HG03439 (cell line): ENCODE results near the gene OLIG2.

ENCODE experiments used
- ATAC-seq: cut with Tn5 transposase; IDR thresholded peaks from one replicate; pipeline ENCODE4 v1.9.1; 2021; ENCODE audit warnings: mild to moderate bottlenecking, moderate library complexity; ENCODE audit not compliant: unreplicated experiment

Gene OLIG2

DNA sequence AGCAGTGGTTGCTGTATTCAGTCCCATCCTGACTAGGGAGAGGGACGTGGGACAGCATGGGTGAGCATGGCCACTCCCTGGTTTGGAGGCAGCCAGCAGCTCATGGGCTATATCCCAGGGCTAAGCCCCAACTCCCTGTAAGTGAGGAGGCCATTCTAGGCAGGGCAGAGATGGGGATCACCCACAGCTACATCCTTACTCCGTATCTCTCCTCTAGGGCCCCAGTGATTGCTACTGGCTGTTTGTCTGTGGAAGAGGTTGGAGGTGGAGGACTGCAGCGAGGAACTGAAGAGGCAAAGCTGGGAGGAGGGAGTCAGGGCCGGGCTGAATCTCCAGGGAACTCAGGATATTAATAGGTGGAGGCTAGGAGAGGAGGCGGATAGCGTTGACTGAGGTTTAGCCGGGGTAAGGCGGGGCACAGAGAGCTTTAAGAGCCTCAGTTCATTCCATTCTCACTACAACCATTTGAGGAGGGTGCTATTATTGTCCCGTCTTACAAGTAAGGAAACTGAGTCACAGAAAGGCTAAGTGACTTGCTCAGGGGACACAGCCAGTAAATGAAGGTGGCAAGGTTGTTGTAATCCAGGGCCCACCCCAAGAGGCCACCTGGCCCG is 6.8 kb downstream of the OLIG2 start:
- no peak for ATAC-seq

DNA sequence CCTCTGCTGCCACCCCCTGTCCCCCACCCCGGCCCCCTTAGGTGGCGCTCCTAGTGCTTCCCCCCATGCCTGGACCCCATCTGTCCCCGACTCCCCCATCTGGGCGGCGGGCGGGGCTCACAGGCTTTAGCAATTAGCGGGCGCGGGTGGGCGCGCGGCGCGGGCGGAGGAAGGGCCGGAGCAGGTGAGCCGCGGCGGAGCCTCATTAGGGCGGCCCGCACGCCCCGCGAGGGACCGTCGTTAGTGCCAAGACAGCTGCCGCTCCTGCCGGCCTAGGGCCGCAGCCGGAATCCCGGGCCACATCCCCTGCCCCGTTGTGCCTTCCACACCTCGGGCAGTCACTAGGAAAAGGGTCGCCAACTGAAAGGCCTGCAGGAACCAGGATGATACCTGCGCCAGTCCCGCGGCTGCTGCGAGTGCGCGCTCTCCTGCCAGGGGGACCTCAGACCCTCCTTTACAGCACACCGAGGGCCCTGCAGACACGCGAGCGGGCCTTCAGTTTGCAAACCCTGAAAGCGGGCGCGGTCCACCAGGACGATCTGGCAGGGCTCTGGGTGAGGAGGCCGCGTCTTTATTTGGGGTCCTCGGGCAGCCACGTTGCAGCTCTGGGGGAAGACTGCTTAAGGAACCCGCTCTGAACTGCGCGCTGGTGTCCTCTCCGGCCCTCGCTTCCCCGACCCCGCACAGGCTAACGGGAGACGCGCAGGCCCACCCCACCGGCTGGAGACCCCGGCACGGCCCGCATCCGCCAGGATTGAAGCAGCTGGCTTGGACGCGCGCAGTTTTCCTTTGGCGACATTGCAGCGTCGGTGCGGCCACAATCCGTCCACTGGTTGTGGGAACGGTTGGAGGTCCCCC is 7.6 kb downstream of the OLIG2 start:
- no peak for ATAC-seq

DNA sequence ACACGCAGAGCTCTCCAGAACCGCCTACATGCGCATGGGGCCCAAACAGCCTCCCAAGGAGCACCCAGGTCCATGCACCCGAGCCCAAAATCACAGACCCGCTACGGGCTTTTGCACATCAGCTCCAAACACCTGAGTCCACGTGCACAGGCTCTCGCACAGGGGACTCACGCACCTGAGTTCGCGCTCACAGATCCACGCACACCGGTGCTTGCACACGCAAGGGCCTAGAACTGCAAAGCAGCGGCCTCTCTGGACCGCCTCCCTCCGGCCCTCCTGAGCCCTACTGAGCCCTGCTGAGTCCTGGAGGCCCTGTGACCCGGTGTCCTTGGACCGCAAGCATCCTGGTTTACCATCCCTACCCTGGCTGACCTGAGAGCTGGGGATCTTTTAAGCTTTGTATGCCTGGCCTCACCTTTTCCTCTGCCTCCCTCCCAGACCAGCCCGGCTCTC is 8.3 kb downstream of the OLIG2 start:
- ATAC-seq, result no peak

DNA sequence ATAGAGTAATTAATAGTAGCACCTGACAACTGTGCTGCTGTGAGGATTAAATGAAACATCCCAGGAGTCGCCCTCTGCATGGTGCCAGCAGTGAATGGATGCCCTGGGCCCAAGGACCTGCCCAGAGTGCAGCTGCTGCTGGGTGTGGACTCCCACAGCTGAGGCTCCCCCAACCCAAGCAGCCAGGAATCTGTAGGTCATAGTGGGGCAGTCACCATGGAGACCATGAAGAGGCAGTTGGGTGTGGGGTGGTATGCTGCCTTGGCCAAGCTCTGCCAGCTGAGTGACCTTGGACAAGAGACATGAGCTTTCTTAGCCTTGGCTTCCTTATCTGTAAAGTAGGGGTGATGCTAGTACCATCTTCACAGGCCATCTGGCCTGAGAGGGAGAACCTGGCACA is 9.4 kb downstream of the OLIG2 start:
- ATAC-seq, result no peak

DNA sequence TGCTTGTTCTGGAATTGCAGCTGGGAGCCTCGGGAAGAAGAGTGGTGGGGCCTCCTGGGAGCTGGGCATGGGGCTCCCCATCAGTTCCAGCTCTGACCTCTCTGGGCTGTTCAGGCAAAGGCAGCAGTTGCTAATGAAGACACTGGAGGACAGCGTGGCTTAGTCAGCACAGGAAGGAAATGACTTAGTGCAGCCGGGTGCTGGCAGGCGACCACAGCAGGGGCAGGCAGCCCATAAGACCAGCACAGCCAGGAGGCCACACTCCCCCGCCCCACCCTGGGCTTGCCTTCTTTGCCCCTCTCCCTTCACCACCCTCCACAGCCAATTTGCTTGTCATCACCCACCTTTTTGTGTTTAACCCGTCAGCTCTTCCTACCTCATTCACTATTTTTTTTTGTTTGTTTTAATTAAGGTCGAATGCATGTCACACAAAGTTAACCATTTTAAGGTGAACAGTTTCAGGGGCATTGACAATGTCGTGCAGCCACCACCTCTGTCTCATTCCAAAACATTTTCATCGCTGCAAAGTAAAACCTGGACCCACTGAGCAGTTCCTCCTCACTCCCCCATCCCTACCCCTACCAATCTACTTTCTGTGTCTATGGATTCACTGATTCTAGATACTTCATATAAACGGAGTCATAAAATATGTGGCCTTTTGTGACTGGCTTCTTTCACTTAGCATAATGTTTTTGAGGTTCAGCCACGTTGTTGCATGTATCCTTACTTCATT is 10.9 kb downstream of the OLIG2 start:
- ATAC-seq, result no peak

DNA sequence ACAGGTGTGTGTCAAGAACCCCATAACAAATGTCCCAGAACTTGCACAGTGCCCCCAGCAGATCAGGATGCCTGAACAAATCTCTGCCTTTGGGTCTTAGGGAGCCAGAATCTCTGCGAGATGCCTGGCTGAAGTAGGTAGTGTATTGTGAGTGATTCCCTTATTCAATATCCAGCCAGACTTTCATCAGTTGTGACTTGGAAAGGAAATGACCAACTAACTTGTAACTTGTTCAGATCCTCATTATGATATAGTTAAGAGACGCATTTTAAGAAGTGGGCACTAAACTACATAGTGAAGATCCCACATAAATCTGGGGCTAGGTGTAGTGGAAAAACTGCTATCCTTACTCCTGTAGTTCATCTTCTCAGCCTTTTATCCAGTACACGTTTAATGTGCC is 11.8 kb downstream of the OLIG2 start:
- no peak for ATAC-seq

DNA sequence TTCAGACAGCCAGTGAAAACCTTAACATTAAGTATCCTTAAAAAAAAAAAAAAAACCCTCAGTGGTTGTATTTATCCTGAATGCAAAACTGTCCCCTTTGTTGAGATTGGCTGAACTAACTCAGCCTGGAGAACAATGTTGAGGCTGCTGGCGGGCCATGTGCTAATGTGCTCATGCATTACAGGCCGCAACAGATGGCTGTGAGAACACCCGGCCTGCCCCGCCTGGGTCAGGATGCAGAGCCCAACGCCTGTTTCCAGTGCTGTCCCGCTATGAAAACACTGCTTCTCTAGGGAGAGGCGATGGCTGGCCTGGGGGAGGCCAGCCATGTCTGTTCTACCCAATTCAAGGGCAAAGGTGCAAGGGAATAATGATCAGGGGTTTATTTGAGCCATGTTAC is 13.8 kb downstream of the OLIG2 start:
- no peak for ATAC-seq

DNA sequence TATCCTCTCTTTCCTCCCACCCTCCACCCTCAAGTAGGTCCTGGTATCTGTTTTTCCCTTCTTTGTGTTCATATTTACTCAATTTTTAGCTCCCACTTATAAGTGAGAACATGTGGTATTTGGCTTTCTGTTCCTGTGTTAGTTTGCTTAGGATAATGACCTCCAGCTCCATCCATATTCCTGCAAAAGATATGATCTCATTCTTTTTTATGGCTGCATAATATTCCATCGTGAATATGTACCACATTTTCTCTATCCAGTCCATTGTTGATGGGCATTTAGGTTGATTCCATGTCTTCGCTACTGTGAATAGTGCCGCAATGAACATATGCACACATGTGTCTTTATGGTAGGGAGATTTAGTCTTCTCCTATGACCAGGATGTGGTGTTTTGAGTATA is 14.5 kb downstream of the OLIG2 start:
- no peak for ATAC-seq

DNA sequence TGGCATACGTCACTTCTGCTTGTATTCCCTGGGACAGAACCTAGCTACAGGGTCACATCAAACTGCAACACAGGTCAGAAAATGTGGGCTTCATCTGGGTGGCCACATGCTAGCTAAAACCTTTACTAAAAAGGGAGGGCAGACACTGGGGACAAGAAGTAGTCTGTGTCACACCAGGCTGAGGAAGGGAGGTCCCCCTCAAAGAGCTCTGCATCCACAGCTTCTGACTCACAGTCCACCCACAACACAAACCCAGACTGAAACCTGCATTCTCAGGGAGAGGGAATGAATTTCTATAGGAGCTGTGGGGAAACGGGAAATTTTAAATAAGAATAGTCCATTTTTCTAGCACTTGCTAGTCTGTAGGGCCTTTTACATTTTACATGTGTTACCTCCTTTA is 16.2 kb downstream of the OLIG2 start:
- no peak for ATAC-seq

DNA sequence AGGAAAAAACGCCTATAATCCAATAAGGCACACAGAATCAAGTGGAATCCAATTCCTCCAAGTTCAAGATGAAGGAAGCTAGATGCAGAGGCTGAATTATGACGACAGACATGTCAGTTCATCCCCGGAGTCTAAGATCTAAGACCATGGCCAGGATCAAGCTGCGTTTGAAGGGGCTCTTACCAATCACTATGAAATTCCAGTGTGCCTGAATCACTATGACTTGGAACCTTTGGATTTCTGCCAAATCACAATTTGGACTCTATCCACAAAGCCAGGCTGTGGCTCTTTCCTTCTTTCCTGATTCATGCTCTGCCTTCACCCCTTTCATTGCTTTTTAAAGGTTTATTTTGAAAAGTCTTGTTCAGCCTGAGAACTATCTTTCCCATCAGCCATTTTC is 17.1 kb downstream of the OLIG2 start:
- ATAC-seq, result no peak

DNA sequence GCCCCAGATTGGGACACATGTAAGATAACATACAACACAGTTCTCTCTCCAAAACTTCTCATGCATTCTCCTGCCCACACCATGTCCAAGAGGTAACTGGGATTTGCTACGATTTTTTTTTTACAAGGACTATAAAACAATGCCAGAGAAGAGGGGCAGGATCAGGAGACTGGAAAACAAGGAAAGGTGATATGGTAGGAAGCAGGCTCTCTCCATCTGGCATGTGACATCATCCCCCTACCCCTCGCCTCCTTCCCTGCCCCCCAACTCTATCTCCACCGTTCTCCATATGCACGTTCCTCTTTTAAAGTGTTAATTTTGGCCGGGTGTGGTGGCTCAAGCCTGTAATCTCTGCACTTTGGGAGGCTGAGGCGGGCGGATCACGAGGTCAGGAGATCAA is 20.7 kb downstream of the OLIG2 start:
- ATAC-seq, result no peak

DNA sequence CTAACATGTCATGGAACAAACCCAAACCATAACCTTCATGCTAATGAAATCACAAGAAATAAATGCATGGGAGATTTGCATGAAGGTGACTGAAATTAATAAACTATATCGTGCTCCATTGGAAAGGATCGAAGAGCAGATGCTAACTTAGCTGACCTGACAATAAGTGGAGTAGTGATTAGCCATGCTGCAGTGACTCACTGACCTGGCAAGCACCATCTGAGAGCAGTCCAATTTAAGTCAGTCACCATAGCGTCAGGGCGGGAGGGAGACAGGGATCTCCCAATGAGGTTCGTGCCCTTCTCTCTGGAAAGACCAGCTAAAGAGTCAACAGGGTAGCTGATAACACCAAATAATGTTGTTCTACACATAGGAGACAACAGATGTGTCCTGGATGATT is 21.5 kb downstream of the OLIG2 start:
- no peak for ATAC-seq

DNA sequence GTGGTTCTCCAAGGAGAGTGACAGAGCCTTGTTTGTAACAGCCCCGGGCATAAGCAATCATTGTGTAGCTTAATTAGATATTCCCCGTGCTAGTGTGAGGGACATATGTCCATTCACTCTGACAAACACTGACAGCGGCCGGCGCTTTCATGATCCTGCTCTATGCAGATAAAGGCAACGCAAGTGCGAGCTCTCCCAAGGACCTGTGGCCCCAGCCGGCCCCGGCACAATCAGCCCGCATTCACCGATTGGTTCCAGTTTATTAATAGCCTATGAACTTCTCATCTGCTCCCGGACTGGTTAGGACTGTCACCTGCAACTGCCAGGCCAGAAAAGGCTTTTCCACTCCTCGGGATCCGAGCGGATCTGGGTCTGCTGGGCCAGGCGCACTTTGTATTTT is 26.2 kb downstream of the OLIG2 start:
- ATAC-seq, result no peak

DNA sequence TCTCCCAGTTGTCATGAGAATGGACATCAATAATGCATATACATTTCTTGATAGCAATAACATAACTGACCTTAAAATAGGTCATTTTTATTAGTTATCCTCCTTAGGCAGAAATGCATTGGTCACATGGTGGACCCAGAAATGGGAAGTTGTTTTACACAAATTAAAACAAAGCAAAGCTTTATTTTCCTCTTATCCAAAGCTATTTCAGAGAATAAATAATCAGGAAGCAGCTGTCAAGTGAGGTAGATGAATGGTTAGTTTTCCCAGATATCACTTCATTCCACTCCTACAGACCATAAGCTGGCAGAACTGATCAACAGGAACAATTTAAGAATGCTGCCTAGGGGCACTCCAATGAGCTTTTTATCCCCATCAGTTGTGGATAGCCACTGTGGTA is 28.2 kb downstream of the OLIG2 start:
- no peak for ATAC-seq

DNA sequence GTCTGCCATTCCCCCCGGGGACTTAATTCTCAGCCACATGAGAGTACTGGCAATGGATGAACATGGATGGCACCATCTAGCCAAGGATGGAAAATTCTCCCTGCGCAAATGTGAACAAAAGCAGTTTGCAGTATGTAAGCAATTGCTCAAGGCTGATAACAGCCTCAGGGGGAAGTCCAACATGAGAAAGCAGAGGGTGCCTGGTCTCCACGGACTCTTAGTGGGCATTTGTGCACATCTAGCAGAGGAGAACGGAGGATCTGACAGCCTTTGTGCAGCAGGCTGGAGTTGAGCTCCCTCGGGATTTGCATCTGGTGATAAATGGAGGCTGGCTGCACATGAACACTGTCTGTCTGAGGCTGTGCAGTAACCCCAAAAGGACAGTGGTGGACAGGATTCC is 30.3 kb downstream of the OLIG2 start:
- no peak for ATAC-seq

DNA sequence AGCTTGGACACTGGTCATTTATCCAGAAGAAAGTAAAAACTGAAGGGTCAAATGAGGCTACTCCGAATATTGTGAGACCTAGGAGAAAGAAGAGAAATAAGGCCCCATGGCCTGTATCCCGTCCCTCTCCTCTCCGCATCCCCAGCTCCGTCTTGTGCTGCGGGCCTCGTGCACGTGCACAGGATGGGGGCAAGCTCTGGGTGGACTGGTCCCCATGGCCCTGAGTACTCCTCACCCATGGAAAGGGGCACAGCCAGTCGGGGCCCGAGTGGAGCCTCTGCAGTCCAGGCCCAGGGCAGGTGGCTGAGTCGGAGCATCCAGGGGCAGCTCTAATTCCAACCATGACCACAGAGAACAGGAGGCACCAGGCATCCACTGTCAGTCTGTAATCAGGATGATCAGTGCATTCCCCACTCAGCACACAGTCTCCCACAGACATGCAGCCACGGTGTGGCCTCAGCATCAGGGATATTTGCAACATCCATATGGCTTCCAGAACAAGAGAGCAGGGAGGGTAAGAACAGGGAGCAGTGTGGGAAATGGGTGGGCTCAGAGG is 31.7 kb downstream of the OLIG2 start:
- no peak for ATAC-seq

DNA sequence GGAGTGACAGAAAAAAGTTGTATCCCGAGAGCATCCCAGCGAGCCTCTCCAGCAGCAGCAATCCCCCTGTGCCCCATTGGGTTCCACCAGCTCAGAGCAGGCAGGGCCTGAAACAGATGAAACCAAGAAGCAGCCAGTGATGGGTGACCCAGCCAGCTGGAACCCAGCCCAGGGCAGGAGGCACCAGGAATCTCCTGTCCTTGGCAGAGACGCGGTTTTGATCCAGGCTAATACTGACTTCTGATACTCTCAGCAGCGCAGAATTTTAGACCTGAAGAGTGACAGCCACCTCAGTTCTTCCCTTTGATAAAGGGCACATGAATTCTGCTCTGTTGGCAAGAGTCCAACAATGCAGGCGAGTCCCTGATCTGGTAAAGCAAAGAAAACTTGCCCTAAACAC is 32.8 kb downstream of the OLIG2 start:
- ATAC-seq, result no peak

DNA sequence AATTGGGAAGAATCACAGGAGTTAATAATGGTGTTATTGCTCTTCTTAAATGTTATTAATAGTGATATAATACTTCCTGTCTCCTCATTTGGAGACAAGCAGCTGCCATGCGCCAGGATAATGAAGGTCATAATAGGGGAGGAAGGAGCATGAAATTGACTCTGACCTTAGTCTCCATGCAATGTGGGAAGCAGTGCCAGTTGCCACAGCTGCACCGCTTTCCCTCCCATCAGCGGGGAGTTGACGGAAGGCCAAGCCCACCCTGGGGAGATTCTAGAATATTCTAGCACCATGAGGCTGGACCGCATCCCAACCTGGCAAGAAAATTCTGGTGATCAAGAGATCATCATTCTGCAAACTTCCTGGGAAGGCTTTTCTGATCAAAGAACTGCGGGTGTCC is 33.2 kb downstream of the OLIG2 start:
- ATAC-seq, result no peak

DNA sequence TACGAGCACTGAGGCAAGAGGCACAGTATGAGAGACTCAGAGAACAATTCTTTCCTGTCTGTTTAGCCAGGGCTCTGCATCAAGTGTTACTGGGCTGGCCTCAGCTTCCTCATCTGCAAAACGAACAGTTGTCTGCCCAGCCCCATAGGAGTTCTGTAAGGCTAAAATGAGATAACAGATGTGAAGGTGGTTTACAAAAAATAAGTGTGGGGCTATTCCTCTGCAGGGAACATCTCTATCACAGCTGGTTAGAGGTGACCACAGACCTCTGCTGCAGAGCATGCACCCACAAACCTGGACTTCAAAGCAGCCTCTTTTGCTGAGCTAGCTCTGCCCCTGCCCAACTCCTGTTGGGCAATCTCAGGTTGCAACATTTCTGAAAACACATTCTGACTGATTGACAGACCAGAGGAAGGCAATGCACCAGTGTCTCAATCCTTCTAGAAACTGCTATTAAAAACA is 33.7 kb downstream of the OLIG2 start:
- ATAC-seq, result no peak

DNA sequence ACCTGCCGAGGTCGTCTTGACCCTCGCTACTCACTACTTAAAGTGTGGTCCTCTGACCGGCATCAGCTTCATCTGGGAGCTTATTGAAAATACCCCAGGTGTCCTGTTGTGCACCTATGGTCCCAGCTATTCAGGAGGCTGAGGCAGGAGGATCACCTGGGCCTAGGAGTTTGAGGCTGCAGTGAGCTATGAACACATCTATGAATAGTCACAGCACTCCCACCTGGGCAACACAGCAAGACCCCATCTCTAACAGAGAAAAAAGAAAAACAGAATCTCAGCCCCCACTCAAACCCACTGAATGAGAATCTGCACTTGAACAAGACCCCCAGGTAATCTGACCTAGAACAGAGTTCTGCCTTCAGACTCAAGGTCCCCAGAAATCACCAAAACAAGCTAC is 35.5 kb downstream of the OLIG2 start:
- ATAC-seq, result no peak

DNA sequence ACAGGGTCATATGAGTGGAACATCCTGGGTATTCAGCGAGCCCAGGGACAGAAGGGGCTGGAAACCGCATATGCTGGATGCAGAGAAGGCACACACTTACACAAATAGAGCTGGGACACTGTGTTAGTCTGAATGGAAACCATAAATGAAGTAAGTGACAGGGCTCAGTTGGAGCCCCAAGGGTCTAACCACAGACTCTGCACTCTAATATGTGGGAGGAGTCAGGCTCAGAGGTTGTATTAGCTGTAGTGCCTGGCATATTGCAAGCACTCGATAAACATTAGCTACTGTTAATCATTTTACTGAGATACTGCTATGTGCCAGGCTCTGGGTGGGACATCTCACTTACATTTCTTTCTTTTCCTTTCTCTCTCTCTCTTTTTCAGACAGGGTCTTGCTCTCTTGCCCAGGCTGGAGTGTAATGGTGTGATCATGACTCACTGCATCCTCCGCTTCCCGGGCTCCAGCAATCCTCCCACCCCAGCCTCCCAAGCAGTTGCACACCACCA is 37.7 kb downstream of the OLIG2 start:
- ATAC-seq, result no peak
